H9 (cell line): ENCODE data around the gene NPS. TPM values are rescaled to one million over a fixed set of nuclear protein-coding genes. Genes with fewer than 3 reads are reported as not detected.
A peak's percentile ranks its signal among the peaks of the same experiment; 100 is the strongest.

Experiments
- DNase-seq: peaks from one replicate; pipeline ENCODE4 v3.0.0-alpha.2; 2017
- H2AFZ ChIP-seq: one replicate; pipeline ENCODE4 v1.6.1; 2013; ENCODE audit warnings: mild to moderate bottlenecking, low read length, control low read depth, moderate library complexity
- H2AK5ac ChIP-seq: 2 replicates; pipeline ENCODE4 v1.6.1; 2013; ENCODE audit warnings: low read length, control low read depth, mixed read lengths; ENCODE audit not compliant: insufficient read length
- H2BK120ac ChIP-seq: one replicate; pipeline ENCODE4 v1.6.1; 2013; ENCODE audit warnings: low read depth, mild to moderate bottlenecking, low read length, control low read depth, inconsistent platforms; ENCODE audit not compliant: poor library complexity, severe bottlenecking
- H2BK12ac ChIP-seq: 2 replicates; pipeline ENCODE4 v1.6.1; 2013; ENCODE audit warnings: low read length, control low read depth, mixed read lengths, low read depth; ENCODE audit not compliant: insufficient read length
- H2BK15ac ChIP-seq: 2 replicates; pipeline ENCODE4 v1.6.1; 2013; ENCODE audit warnings: low read depth, low read length, control low read depth
- H2BK20ac ChIP-seq: one replicate; pipeline ENCODE4 v1.6.1; 2013; ENCODE audit warnings: low read depth, mild to moderate bottlenecking, low read length, control low read depth, inconsistent platforms; ENCODE audit not compliant: poor library complexity, severe bottlenecking
- H2BK5ac ChIP-seq: 2 replicates; pipeline ENCODE4 v1.6.1; 2013; ENCODE audit warnings: low read length, control low read depth, mixed read lengths; ENCODE audit not compliant: insufficient read length
- H3K14ac ChIP-seq: 2 replicates; pipeline ENCODE4 v1.6.1; 2013; ENCODE audit warnings: low read length, control low read depth; ENCODE audit not compliant: insufficient read depth
- H3K18ac ChIP-seq: 2 replicates; pipeline ENCODE4 v1.6.1; 2013; ENCODE audit warnings: low read depth, mild to moderate bottlenecking, mixed read lengths, low read length, control low read depth; ENCODE audit not compliant: insufficient read length
- H3K23ac ChIP-seq: 2 replicates; pipeline ENCODE4 v1.6.1; 2013; ENCODE audit warnings: low read length, control low read depth, mixed read lengths, low read depth; ENCODE audit not compliant: insufficient read length
- H3K23me2 ChIP-seq: 2 replicates; pipeline ENCODE4 v1.6.1; 2013; ENCODE audit warnings: low read depth, mild to moderate bottlenecking, mixed read lengths, low read length, control low read depth; ENCODE audit not compliant: insufficient read length, poor library complexity, severe bottlenecking
- H3K27ac ChIP-seq: 2 replicates; pipeline ENCODE4 v1.5.1; 2013; ENCODE audit warnings: low read length, control low read depth, mixed read lengths, low read depth; ENCODE audit not compliant: insufficient read length
- H3K27me3 ChIP-seq: 2 replicates; pipeline ENCODE4 v1.6.1; 2013; ENCODE audit warnings: low read length, control low read depth, inconsistent platforms; ENCODE audit not compliant: insufficient read depth
- H3K4ac ChIP-seq: 2 replicates; pipeline ENCODE4 v1.6.1; 2013; ENCODE audit warnings: low read depth, mild to moderate bottlenecking, control low read depth, inconsistent platforms, low read length, moderate library complexity
- H3K4me1 ChIP-seq: 2 replicates; pipeline ENCODE4 v1.6.1; 2013; ENCODE audit warnings: low read length, control low read depth, inconsistent platforms; ENCODE audit not compliant: insufficient read depth
- H3K4me2 ChIP-seq: 2 replicates; pipeline ENCODE4 v1.6.1; 2013; ENCODE audit warnings: low read length, control low read depth, mixed read lengths; ENCODE audit not compliant: insufficient read length, insufficient read depth
- H3K56ac ChIP-seq: 2 replicates; pipeline ENCODE4 v1.6.1; 2013; ENCODE audit warnings: low read depth, mild to moderate bottlenecking, mixed read lengths, low read length, control low read depth; ENCODE audit not compliant: insufficient read length
- H3K79me1 ChIP-seq: 2 replicates; pipeline ENCODE4 v1.6.1; 2013; ENCODE audit warnings: low read depth, mild to moderate bottlenecking, moderate library complexity, low read length, control low read depth, inconsistent platforms; ENCODE audit not compliant: insufficient read depth, poor library complexity, severe bottlenecking
- H3K79me2 ChIP-seq: 2 replicates; pipeline ENCODE4 v1.6.1; 2013; ENCODE audit warnings: low read length, control low read depth, inconsistent platforms; ENCODE audit not compliant: insufficient read depth
- H3K9ac ChIP-seq: 2 replicates; pipeline ENCODE4 v1.6.1; 2013; ENCODE audit warnings: low read length, control low read depth, mixed read lengths; ENCODE audit not compliant: insufficient read length; ENCODE audit errors: extremely low read depth
- H3K9me3 ChIP-seq: one replicate; pipeline ENCODE4 v1.6.1; 2013; ENCODE audit warnings: low read depth, low read length, inconsistent platforms; ENCODE audit not compliant: control insufficient read depth
- H3T11ph ChIP-seq: one replicate; pipeline ENCODE4 v1.6.1; 2013; ENCODE audit warnings: mild to moderate bottlenecking, low read length, control low read depth, inconsistent platforms
- H4K20me1 ChIP-seq: one replicate; pipeline ENCODE4 v1.6.1; 2013; ENCODE audit not compliant: control insufficient read depth, insufficient read length, insufficient read depth
- H4K5ac ChIP-seq: 2 replicates; pipeline ENCODE4 v1.6.1; 2013; ENCODE audit warnings: low read depth, mild to moderate bottlenecking, mixed read lengths, low read length, control low read depth; ENCODE audit not compliant: insufficient read length
- H4K8ac ChIP-seq: replicated peaks from 2 replicates; pipeline ENCODE4 v1.6.1; 2013; ENCODE audit warnings: low read length, control low read depth, mixed read lengths, low read depth; ENCODE audit not compliant: insufficient read length
- H4K91ac ChIP-seq: 2 replicates; pipeline ENCODE4 v1.6.1; 2013; ENCODE audit warnings: low read depth, mild to moderate bottlenecking, moderate library complexity, mixed read lengths, low read length, control low read depth; ENCODE audit not compliant: insufficient read length
- H3K27ac Mint-ChIP-seq, 3 experiments: 2 replicates in 2 of 3; 3 replicates in 1 of 3; pipeline ENCODE4 v1.8.0; 2020 to 2021; ENCODE audit warnings: mixed read lengths in 3 of 3, mild to moderate bottlenecking in 1 of 3, moderate library complexity in 1 of 3
- H3K27me3 Mint-ChIP-seq: 2 replicates; pipeline ENCODE4 v1.8.0; 2021; ENCODE audit warnings: low read depth, mild to moderate bottlenecking, moderate library complexity, mixed read lengths
- H3K36me3 Mint-ChIP-seq, 3 experiments: 2 replicates in 2 of 3; 3 replicates in 1 of 3; pipeline ENCODE4 v1.8.0; 2020 to 2021; ENCODE audit warnings: low read depth in 3 of 3, mixed read lengths in 3 of 3; ENCODE audit not compliant: insufficient read depth in 1 of 3
- H3K4me1 Mint-ChIP-seq, 2 experiments: 2 replicates each; pipeline ENCODE4 v1.8.0; 2020; ENCODE audit warnings: mixed read lengths in 2 of 2
- H3K4me3 Mint-ChIP-seq, 2 experiments: 2 replicates in 1 of 2; 3 replicates in 1 of 2; pipeline ENCODE4 v1.8.0; 2020 to 2021; ENCODE audit warnings: mild to moderate bottlenecking in 2 of 2, mixed read lengths in 2 of 2, moderate library complexity in 1 of 2
- H3K9me3 Mint-ChIP-seq, 2 experiments: 2 replicates in 1 of 2; 3 replicates in 1 of 2; pipeline ENCODE4 v1.8.0; 2020; ENCODE audit warnings: mild to moderate bottlenecking in 2 of 2, mixed read lengths in 2 of 2, moderate library complexity in 1 of 2
- WGBS: extraction: QIAGEN DNeasy Blood & Tissue Kit; methylation state at CpG from one replicate; pipeline ENCODE4 v1.1.7; 2013; ENCODE audit warnings: missing lambda C conversion rate, low lambda C conversion rate, mixed read lengths; ENCODE audit not compliant: insufficient read length; ENCODE audit errors: extremely low coverage; 5-methylcytosine and 5-hydroxymethylcytosine counted together
- total RNA-seq: library from RNA; stranded (reverse); gene quantifications from 2 replicates; pipeline ENCODE4 v1.2.1, GENCODE V29; 2021
- TF ChIP-seq, protein P1 (sequence below): fragments of 200-600 bp; sonication (generic); conservative IDR thresholded peaks from 3 replicates; pipeline ENCODE4 v1.8.0; 2021; ENCODE audit warnings: antibody characterized with exemption, mild to moderate bottlenecking

Gene NPS
- total RNA-seq, 1 experiment from 2014 or later, result not detected

DNA sequence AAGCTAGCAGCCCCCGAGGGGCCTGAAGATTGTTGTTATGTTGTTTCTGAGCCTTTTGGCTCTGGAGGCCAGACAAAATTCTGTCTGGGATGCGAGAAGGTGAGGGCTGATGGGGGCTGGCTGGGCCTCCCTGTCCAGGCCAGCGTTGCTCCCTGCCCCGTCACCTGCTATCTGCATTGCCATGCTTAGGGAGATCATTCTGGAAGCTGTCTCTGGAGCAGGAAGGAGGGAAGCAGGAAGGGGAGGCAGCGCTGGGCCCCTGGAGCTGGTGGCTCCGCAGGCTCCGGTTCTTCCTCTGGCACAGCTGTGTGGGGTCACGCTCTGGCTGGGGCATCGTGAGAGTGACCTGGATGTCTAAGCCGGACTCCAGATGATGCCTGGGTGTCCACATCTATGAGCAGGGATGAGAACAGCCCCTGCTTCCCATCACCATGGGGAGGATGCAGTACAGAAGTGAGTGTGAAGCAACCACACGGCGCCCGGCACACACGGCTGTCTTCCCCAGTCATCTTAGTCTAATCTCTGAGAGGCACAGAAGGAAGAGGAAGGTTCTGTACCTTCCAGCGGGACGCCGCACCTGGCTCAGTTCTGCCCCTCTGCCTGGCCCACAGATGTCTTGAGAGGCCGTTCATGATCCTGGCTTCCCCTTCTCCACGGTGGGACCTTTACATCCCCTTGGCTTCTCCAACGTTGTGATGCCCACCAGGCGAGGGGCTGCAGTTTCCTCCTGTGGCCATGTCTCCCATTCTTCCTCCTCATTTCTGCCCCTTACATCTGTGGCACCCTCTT is 11.9 kb upstream of the NPS start:
- H2BK15ac ChIP-seq, result no peak overlapping the region
- H3K27me3 ChIP-seq, result no peaks in the 10 kb centered on the region; the same call in 1 of the 2 replicates
- H3K27me3 Mint-ChIP-seq, result no peaks in the 10 kb centered on the region; the same call in 1 of the 2 replicates
- no peaks in the 10 kb centered on the region for H3K79me2 ChIP-seq
- H4K20me1 ChIP-seq, result no peaks in the 10 kb centered on the region
- no peaks in the 10 kb centered on the region for H3K4me1 ChIP-seq
- no peaks in the 10 kb centered on the region for H3K4me1 Mint-ChIP-seq
- H3K9me3 ChIP-seq, result no peaks in the 10 kb centered on the region
- H3K79me1 ChIP-seq, result no peaks in the 10 kb centered on the region
- H3T11ph ChIP-seq, result no peak overlapping the region
- no peak overlapping the region for H3K4me2 ChIP-seq
- no peak overlapping the region for H3K23ac ChIP-seq
- H4K8ac ChIP-seq, result no peak overlapping the region
- no peak overlapping the region for H2BK120ac ChIP-seq
- 0 out of 7 replicates have a peak, but pooled peaks cover 0 to 2% (median 0%) of the 10 kb centered on the region in 3 experiments for H3K36me3 Mint-ChIP-seq
- no peak overlapping the region for H3K27ac ChIP-seq
- no peak overlapping the region for H3K4me3 Mint-ChIP-seq
- H2AFZ ChIP-seq, result no peak overlapping the region
- DNase-seq, result no peak
- H2BK5ac ChIP-seq, result no peak overlapping the region
- no peak overlapping the region; the same call in 1 of the 2 replicates for H3K4ac ChIP-seq
- H3K9ac ChIP-seq, result no peak overlapping the region
- H3K27ac Mint-ChIP-seq, result peak overlapping the region in 1 of 3 experiments; percentile 17; a peak in 3 of 7 replicates
- H2BK20ac ChIP-seq, result no peak overlapping the region
- no peak overlapping the region for H3K18ac ChIP-seq
- H4K91ac ChIP-seq, result no peak overlapping the region
- no peak overlapping the region for H4K5ac ChIP-seq
- H3K23me2 ChIP-seq, result no peaks in the 10 kb centered on the region
- H2AK5ac ChIP-seq, result no peak overlapping the region
- WGBS, result no CpG with 5 or more reads among the region's 21 CpGs
- no peak overlapping the region for H3K56ac ChIP-seq
- TF ChIP-seq, protein P1, sequence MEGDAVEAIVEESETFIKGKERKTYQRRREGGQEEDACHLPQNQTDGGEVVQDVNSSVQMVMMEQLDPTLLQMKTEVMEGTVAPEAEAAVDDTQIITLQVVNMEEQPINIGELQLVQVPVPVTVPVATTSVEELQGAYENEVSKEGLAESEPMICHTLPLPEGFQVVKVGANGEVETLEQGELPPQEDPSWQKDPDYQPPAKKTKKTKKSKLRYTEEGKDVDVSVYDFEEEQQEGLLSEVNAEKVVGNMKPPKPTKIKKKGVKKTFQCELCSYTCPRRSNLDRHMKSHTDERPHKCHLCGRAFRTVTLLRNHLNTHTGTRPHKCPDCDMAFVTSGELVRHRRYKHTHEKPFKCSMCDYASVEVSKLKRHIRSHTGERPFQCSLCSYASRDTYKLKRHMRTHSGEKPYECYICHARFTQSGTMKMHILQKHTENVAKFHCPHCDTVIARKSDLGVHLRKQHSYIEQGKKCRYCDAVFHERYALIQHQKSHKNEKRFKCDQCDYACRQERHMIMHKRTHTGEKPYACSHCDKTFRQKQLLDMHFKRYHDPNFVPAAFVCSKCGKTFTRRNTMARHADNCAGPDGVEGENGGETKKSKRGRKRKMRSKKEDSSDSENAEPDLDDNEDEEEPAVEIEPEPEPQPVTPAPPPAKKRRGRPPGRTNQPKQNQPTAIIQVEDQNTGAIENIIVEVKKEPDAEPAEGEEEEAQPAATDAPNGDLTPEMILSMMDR, result no peak
- H2BK12ac ChIP-seq, result no peak overlapping the region
- H3K9me3 Mint-ChIP-seq, result peaks cover 3 to 4% of the 10 kb centered on the region in 2 experiments; a peak in 3 of 5 replicates
- H3K14ac ChIP-seq, result no peak overlapping the region; the same call in 1 of the 2 replicates
